Stomach (tissue), 4 donors: ENCODE results near the gene ATXN7L1.

Experiments used
- EP300 ChIP-seq: sonication (generic); formaldehyde crosslinking; IDR thresholded peaks from one replicate; pipeline ENCODE4 v1.6.1; 2017; ENCODE audit warnings: antibody characterized with exemption
- TF ChIP-seq, protein P1 (sequence below), 7 experiments: fragments of 450-650 bp in 4 of 7; fragments of 200-600 bp in 3 of 7; sonication (generic) in 3 of 7; IDR thresholded peaks; one replicate each; pipeline ENCODE4 v1.5.1; 2016 to 2019; ENCODE audit warnings: antibody characterized with exemption in 7 of 7, control low read depth in 2 of 7, mild to moderate bottlenecking in 1 of 7

- no peak for TF ChIP-seq EP300
- TF ChIP-seq, protein P1, sequence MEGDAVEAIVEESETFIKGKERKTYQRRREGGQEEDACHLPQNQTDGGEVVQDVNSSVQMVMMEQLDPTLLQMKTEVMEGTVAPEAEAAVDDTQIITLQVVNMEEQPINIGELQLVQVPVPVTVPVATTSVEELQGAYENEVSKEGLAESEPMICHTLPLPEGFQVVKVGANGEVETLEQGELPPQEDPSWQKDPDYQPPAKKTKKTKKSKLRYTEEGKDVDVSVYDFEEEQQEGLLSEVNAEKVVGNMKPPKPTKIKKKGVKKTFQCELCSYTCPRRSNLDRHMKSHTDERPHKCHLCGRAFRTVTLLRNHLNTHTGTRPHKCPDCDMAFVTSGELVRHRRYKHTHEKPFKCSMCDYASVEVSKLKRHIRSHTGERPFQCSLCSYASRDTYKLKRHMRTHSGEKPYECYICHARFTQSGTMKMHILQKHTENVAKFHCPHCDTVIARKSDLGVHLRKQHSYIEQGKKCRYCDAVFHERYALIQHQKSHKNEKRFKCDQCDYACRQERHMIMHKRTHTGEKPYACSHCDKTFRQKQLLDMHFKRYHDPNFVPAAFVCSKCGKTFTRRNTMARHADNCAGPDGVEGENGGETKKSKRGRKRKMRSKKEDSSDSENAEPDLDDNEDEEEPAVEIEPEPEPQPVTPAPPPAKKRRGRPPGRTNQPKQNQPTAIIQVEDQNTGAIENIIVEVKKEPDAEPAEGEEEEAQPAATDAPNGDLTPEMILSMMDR (IDR thresholded peaks at IDR 0.05) = no peak
Measured at GRCh38 chr7:105745681-105746330, 130.6 kb downstream of the ATXN7L1 start.
